RPMI8226 (cell line): ENCODE data around the gene HAUS3.
"Not testable (repeated sequence)": the region's sequence is repeated elsewhere in the genome, so short reads cannot be mapped to it uniquely, and the experiment has no call there.

Experiments
- DNase-seq: peaks from one replicate; pipeline ENCODE4 v3.0.0-alpha.2; 2015

HAUS3 gene

DNA sequence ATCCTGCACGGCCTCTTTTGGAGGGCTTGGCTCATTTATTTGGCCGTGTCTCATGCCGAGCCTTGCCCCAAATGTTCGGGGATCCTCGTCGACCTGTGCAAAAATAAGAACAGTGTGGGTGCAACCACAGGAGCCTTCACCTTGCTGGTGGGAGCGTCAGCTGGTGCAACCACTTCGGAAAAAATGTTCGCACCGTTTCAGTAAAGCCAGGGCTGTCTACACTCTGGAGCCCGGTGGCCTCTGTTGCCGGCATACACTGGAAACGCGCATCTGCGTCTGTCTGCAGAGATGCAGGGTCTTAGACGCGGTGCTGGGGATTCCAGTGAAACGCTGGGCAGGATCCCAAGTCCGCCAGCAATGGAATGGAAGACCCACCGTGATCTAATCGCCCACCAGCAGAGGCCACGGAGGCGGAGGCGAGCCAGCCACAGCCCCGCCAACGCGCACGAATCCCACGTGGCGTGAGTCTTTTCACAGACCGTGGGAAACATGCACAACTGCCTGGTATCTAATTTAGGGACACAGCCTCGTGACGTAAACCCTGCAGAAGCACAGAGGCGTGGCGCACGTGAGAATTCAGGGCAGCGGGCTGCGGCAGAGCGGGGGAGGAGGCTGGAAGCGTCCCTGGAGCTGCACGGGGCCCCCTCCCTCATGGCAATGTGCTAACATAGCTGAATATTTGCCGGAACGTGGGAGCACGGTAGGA lies 33.8 kb upstream of the HAUS3 start:
- no peak for DNase-seq

DNA sequence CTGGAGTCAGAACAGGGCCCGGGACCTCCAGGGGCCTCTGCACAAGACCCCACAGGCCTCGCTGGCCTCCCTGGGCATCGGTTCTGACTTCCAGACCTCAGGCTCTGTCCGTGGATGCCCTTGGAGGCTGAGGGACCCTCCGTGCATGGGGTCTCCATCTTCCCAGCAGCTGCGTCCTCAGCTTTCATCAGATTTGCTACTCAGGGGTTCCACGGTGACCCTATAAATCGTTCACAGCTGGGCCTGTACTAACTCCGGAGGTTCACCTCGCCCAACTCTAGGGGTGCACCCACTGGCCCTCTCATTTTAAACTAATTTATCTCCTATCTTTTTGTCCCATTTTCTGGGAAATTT lies 33.1 kb upstream of the HAUS3 start:
- DNase-seq, result not testable (repeated sequence)

DNA sequence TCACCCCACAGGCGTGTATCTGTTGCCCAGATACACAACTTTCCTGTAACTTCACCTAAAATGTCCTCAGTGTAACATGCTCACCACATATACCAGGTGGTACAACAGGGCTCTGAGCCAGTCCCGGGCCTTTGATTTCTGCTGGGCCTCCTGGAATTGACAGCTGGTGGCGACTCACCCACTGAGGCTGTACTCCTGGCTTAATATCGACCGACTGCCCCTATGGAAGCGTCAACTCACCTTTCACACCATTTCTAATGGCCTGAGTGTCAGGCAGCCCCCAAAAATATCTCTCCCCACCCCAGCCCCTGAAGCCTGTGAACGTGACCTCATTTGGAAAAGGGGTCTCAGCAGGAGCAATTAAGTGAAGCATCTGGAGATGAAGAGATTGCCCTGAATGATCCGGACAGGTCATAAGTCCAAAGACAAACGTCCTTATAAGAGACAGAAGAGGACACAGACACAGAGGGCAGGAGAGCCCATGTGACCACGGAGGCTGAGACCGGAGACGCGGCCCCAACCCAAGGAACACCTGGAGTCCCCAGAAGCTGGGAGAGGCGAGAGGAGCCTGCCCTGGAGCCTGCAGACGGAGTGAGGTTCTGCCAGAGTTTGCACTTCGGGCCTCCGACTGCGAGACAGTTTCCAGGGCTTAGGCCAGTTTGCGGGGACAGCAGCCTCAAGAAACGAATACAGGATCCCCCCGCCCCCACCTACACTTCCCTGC lies 32.6 kb upstream of the HAUS3 start:
- DNase-seq, result no peak

DNA sequence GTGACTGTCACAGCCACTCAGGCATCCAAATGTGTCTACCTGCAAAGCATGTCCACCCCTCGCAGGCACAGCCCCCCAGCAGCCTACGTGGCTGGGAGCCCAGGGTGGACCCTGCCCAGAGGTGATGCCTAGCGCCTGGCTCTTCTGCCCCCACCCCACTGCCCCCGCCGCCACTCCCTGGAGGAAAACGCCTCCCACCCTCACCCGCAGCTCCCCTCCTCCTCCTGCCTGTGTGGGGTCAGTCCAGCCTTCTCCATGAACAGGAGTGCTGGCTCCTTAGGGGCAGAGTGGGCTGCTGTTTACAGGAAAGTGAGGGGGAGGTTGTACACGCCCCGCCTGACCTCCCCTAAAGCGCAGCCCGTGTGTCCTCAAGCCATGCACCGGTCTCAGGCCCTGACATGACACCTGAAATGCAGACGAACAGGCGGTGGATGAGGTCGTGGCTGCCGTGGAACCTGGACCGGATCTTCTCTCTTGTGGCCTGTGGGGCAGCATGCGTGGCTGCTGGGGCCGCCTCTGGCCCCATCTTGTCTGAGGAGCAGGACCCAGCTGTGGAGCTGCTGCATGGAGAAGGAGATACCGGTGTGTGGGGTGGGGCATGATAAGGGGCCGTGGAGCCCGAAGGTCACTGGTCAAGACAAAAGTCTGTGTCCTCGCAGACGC lies 31.9 kb upstream of the HAUS3 start:
- DNase-seq, result no peak

DNA sequence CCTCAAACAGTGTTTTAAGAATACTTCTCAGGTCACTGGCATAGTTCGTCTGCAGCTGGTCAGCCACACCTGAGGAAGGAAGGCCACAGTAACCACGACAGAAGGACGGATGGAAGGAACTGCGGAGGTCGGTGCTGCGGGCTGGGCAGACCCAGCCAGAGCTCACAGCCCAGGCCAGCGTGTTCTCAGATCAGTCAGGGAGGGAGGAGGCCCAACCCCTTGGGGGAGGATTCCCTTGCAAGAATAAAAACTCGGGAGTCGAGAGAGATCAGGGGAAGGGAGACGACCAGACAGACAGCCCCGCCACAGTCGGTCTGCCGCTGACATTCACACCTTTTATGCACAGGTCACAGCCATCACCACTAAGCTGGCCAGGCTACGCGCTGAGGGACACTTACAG lies 31.3 kb upstream of the HAUS3 start:
- no peak for DNase-seq

DNA sequence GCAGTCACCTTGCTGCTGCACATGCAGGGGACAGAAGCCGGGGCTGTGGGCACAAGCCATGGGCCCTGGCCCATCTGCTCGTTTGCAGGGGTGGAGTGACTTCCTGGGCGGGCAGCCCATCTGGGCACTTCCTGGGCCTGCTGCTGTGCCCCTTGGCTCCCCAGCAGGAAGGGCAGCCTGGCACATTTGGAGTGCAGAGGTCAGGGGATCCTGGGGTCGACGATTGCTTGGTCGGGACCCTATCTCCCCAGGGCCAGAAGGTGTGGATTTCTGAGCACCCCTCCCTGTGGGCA lies 30.9 kb upstream of the HAUS3 start:
- no peak for DNase-seq

DNA sequence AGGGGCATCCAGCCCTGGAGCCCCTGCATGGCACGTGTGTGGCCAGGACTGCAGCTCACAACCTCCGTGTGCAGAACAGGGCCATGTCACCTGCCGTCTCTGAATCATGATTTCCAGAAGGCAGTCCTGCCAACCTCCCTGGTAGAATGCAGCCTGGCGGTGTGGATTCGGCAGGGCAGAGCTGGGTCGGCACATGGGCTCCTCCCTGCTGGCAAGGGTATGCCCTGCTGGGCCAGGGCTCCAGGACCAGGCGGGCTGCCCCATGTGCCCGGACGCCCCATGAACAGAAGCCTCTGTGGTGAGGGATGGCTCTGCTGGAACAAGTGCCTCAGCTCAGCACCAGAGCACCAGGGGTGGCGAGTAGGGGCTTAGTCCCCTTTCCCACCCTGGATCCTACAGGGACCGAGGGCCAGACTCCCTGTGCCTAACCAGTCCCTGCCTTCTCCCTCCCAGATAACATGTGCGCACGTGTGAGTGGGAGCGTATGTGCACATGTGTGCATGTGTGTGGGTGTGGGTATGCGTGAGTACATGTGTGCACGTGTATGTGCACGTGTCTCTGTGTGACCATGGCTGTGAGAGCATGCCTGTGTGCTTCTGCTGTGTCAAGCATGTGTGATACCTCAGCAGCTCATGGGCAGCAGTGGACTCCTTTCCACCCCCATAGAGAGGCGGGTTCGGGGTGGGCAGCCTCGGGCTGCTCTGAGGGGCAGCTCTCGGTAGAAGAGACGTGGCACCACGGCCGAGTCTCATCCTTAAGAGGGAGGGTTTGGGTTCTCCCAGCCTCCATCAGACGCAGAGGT lies 30.3 kb upstream of the HAUS3 start:
- DNase-seq, result no peak

DNA sequence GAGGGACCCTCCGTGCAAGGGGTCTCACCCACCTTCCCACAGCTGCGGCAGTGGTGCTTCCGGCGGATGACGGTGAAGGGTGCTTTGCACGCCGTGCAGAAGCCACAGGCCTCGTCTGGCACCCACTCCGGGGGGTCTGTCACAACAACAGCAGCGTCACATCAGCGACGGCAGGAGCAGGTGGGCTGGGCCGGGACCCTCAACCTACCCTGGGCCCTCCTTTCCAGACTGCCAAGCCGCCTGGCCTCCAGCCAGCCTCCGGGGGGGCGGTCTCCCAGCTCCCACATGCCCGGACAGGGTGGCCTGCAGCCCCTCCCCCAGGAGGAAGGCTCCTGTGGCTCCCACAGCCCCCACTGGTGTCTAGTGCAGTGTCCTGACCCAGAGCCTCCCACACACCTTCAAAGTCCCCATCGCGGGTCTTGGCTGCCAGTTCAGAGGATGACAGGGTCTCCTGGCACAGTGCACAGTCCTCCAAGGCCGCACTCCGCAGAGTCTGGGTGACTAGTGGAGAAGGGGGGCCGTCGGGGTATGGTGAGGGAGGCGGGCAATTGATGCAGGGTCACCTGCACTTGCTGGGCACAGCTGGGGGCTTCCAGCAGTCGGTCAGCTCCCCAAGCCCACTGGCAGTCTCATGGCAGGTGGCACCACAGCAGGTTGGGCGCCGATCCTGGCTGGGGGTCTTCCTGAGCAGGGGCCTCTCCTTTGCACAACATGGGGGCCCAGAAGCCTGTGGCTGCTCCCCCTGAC lies 29.5 kb upstream of the HAUS3 start:
- no peak for DNase-seq

DNA sequence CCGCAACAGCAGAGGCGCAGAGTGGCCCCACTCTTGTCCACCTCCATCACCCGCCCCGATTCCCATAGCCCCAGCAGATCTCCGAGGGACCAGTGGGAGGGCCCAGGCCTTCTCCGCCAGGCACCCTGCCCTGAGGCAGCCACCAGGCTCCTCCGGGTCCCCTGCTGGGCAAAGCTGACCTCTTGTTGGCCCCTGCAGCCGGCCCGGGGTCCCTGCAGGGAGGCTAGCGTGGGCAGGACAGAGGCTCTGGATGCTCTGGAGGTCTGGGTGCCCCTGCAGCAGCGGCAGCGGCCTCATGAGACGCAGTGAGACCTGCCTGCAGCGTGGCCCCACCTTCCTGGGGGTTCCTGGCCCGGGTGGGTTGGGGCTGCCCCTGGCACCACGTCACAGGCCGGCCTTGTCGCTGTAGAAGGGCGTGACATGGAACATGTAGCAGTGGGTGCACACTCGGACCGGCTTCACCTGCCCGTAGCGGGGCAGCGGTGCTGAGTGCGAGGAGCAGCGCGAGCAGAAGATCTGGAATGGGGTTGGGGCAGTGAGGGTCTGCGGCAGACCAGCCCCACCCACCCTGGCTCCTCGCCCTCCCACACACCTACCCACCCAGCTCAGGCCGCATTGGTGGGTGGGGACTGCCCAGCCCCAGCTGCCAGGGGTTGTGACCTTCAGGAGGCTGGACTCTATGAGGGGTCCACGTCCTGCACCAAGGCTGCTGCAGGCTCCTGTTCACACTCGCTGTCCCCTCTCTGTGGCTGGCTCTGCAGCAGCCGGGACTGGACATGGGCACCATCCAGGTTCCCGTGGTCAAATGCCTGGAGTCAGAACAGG lies 28.6 kb upstream of the HAUS3 start:
- DNase-seq, result no peak

DNA sequence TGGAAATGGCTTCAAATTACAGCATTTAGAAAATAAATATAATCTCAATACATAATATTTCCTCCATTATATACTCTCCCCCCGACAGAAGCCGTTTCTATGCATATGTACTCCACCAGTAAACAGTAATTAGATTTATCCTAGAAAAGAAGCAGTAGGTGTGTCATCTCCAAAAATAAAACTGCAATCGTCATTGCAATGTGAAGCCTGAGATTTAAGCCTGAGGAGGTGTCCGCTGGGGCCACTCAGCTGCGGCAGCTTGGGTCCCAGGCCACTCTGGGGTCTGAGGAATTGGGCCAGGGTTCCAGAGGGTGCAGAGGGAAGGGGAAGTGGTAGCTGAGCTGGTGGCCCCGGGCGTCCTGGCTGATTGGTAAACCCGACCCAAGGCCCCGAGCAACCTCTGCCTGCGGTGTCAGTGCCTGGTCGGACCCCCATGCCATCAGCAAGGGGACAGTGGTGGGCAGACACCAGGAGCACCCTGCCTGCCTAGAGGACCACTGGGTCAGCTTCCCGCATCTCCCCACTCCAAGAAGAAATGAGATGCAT lies 27.8 kb upstream of the HAUS3 start:
- no peak for DNase-seq

DNA sequence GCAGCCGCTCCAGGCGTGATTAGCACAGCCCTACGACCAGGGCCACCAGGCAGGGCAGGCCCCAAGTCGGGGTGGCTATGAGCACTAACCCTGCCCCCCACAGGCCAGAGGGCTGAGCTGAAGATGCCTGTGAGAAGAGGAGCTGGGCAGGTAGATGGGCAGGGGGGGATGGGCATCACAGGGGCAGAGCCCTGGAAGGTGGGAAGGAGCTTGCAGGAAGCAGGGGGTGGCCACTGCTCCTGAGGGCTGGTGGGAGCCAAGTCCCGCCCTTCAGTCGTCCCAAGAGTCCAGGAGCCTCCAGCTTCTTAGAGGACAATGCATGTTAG lies 27.2 kb upstream of the HAUS3 start:
- DNase-seq, result no peak

DNA sequence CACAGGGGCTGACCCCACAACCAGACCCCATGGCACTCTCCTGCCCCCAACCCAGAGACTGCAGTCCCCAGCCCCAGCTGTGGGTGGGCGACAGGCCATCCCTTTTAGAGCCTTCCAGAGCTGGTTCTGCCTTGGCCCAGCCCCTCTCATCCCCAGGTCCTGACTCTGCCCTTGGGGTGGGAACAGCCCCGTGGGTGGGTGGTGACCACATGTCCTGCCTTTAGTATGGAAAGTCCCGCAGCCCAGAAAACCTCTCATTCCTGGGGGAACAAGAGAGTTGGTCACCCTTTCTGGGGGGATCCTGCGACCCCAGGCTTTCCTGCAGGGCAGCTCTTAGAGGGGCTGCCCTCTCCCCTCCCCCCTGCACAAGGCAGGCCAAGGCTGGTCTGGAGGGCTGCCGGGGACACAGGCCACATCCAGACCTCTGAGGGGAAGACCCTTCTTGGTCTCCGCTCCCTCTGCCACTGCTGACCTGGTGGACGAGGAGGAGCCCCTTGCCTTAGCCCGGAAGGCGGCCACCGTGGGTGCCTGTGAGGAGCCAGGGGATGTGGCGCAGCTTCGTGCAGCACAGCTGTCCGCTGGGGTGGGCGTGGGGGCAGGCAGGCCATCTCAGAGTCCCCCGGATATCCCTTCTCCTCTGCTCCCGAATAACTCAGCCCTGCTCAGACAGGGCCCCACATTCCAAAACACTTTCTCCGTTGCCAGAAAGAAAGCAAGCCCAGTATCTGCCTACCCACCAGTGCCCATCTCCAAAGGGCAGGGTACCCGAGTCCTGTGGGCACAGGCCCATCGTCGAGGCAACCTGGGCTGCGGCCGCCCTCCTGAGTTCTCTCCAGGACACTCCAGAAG lies 26.7 kb upstream of the HAUS3 start:
- DNase-seq, result no peak

DNA sequence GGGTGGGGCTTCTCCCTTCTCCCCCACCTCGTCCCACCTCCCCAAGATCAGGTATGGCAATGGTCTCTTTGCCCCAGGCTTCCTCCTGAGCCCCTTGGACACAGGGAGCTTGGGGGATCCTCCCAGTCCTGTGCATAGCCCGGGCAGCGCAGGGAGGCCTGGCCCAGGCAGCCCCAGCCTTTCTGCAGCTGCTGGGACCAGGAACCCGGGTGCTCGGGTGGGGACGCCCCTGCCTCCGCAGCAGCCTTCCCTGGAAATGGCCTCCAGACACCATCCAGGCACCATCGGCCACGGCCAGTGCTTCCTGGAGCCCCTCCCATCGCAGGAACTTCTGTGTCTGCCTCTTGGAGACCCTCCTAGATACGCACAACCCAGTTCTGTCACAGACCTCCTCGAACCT lies 25.9 kb upstream of the HAUS3 start:
- DNase-seq, result no peak

DNA sequence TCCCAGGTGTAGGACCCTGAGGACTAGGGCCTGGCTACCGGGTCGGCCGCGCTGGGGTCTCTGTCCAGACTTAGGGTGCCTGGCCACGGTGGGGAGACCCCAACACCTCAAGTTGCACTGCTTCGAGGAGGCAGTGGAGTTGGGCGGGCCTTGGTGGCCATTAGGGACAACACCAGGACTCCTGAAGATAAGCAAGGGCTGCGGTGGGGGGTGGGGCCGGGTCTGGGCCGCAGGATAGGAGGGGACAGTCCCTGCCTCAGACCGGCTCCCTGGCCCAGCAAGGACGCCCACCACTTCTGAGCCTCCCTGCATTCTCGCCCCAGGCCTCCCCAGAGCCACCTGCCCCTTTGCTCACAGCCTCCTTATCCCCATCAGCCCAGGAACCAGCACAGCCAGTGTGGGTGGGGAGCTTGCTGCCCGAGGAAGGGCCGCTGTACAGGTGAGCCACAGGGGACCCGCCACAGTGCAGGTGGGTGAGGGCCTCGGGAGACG lies 25.4 kb upstream of the HAUS3 start:
- DNase-seq, result no peak

DNA sequence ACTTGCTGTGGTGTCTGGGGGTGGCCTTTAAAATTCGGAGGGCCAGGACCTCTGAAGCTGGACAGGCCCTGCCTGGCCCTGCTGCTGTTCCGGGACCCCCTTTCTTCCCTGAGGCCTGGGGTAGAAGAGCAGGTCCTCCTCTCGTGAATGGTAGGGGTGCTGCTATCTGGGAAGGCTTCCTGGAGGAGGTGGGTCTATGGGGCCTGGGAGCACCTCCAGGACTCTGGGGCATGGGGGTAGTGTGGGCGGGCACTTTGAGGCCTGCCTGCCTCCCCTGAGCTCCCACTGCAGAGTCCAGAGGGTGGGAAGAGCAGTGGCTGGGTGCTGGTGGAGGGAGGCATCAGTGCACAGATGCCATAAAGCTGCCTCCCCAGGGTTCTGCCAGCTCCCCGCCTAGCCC lies 24.9 kb upstream of the HAUS3 start:
- no peak for DNase-seq

DNA sequence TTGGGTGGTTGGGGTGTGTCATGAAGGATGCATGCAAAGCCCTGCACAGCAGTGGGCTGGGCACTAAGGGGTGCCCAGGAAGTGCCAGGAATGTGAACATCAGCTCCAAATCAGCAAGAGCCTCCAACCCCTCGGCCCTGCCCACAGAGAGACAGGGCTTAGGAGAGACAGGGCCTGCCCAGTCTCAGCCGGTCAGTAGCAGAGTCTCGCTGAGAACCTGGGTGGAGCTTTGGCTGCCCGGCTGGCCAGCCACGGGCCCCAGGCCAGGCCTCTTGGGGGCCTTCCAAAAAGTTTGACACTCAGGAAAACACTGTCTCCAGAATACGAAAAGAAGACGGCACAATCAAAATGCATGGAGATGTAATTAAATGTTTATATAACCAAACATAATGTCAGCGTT lies 24.3 kb upstream of the HAUS3 start:
- no peak for DNase-seq

DNA sequence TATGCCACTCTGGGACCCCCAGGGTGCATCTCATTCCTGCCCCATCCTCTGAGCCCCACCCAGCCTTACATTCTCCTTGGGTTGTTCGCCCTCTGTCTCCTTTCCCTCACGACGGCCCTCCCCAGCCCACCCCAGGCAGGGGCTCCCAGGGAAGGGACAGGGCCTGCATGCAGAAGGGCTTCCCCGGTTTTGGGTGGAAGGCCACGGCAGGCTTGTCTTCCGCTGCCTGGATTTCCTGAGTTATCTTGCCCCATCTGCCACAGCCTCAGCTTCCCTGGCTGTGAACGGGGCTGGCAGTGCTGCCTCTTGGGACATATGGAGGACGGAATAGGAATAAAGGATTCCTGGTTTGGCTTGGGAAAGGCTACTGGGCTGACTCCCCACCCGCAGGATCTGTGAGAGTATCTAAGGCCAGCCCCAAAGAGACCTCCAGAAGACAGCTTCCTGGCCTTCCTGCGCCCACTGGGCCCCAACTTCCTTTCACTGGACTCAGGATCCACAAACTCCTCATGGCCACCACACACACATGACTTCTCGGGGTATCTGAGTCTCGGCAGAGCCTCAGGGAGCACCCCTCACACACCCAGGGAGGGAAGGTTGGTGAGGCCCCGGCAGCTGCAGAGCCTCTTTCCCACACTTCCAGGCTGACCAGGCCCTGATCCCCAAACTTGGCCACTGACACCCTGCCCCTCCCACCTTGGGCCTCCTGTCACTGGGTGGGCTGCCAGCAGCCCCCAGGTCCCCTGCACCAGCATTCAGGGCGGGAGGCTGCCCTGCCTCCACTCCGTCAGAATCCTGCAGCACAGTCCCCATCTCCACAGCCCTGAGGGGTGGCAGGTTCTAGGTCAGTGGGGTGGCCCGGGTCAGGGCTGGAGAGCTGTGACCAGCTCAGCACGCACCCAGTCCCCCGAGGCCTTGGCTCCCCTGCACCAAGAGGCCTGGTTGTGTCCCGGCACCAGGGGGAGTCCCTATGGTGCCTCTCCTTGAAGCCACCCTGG lies 23.5 kb upstream of the HAUS3 start:
- no peak for DNase-seq

DNA sequence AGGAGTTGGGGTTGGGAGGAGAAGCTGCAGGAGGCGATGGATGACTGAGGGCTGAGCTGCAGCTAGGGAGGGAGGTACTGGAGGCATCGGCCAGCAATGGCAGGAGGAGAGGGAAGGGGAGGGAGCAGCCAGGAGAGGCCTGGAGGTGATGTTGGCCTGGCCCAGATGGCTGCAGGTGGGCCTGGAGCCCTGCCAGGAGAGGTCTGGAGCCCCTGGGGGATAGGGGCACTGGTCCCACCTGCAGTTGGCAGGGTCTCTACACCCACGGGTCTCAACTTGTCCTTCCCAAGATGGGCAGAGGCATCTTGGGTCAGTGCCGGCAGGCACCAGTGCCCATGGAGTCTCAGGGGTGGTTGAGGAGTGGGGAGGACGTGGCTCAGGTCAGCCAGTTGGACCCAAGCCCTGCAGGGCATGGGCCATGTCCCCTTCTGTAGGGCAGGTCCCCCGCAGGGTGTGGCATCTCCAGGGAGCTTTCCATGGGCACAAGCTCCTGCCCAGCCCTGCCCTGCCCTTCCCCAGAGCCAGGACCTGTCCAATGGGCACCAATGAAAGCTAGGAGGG lies 22.6 kb upstream of the HAUS3 start:
- DNase-seq, result no peak

DNA sequence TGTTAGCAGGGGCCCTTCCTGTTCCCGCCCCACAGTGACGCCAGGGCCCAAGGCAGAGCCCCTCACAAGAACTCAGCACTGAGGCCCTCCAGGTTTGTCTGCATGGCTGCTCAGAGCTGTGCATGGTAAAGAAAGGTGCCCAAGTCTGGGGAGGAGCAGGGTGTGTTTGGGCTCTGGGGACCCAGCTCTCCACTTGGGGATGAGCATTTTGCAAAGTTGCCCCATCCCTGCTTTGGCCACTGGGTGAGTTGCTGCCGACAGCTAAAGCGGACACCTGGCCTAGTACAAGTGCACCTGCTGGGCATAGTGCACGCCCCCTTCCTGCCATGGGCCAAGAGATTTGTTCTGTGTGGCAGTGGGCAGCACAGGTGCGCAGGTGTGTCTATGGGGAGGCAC lies 22.0 kb upstream of the HAUS3 start:
- DNase-seq, result peak; percentile 79
